GM13976 (cell line): ENCODE data around the gene NUMBL.

ENCODE experiments used
- DNase-seq: peaks from one replicate; pipeline ENCODE4 v3.0.0; 2012; ENCODE audit warnings: low spot score
- CTCF ChIP-seq: IDR thresholded peaks from 2 replicates; pipeline ENCODE4 v1.5.1; 2012; ENCODE audit warnings: borderline replicate concordance, mild to moderate bottlenecking; ENCODE audit not compliant: insufficient read depth; ENCODE audit errors: extremely low read depth, missing control alignments, control extremely low read depth
- in situ Hi-C: fragments of 300-500 bp; cut with MboI; formaldehyde crosslinking; loops from one replicate; pipeline ENCODE4 v1.12.0; 2022; ENCODE audit warnings: low sequenced_read_pairs, mixed read lengths, inconsistent platforms; ENCODE audit not compliant: unreplicated experiment

NUMBL gene

GRCh38 chr19:40704491-40705361 is 14.3 kb upstream of the NUMBL start:
- in situ Hi-C loops, result no loop called here
- no peak for DNase-seq
- no peak for TF ChIP-seq CTCF

- in situ Hi-C loops, result no loop called here
- DNase-seq, result no peak
- no peak for TF ChIP-seq CTCF
These were observed 12.7 kb upstream of the NUMBL start for GRCh38 chr19:40703029-40703755.

- in situ Hi-C loops, result no loop called here
- TF ChIP-seq CTCF, result no peak
- no peak for DNase-seq
These were observed 12.0 kb upstream of the NUMBL start for GRCh38 chr19:40702337-40703012.

- TF ChIP-seq CTCF, result no peak
- in situ Hi-C loops, result no loop called here
These were observed 11.3 kb upstream of the NUMBL start for GRCh38 chr19:40701758-40702157.

GRCh38 chr19:40700083-40700482 is 9.6 kb upstream of the NUMBL start:
- TF ChIP-seq CTCF, result no peak
- in situ Hi-C loops, result no loop called here
- no peak for DNase-seq

More at GRCh38 chr19:40701758-40702157, 11.3 kb upstream of the NUMBL start:
- DNase-seq, result no peak

GRCh38 chr19:40697007-40697406 is 6.6 kb upstream of the NUMBL start:
- in situ Hi-C loops, result no loop called here
- TF ChIP-seq CTCF, result no peak

More at GRCh38 chr19:40697007-40697406, 6.6 kb upstream of the NUMBL start:
- DNase-seq, result no peak
